RWPE2 (cell line): Measurements from ENCODE around the gene CPD.
"Not testable (repeated sequence)": the region's sequence is repeated elsewhere in the genome, so short reads cannot be mapped to it uniquely, and the experiment has no call there.

Experiments
- ATAC-seq: fragments of 200-7000 bp; cut with Tn5 transposase; 3 replicates; pipeline ENCODE4 v1.9.1; 2021; ENCODE audit warnings: low read depth
- DNase-seq: peaks from one replicate; pipeline ENCODE4 v3.0.0-alpha.2; 2020; ENCODE audit warnings: low spot score
- H3K27ac ChIP-seq: fragments of 450-650 bp; 2 replicates; pipeline ENCODE4 v1.5.1; 2017; ENCODE audit warnings: mild to moderate bottlenecking; ENCODE audit not compliant: poor library complexity, severe bottlenecking
- H3K27me3 ChIP-seq: fragments of 250-450 bp; sonication (Bioruptor Pico); 2 replicates; pipeline ENCODE4 v1.5.1; 2021; ENCODE audit warnings: mild to moderate bottlenecking, moderate library complexity; ENCODE audit not compliant: insufficient read depth, poor library complexity, severe bottlenecking
- H3K36me3 ChIP-seq: fragments of 250-450 bp; sonication (Bioruptor Pico); 2 replicates; pipeline ENCODE4 v1.5.1; 2020; ENCODE audit warnings: low read depth, mild to moderate bottlenecking, moderate library complexity
- H3K4me1 ChIP-seq: fragments of 250-450 bp; sonication (Bioruptor Pico); 2 replicates; pipeline ENCODE4 v1.5.1; 2021; ENCODE audit warnings: mild to moderate bottlenecking, moderate library complexity; ENCODE audit not compliant: insufficient read depth, poor library complexity, severe bottlenecking
- H3K4me3 ChIP-seq: fragments of 250-450 bp; sonication (Bioruptor Pico); 2 replicates; pipeline ENCODE4 v1.5.1; 2021; ENCODE audit warnings: mild to moderate bottlenecking, moderate library complexity; ENCODE audit not compliant: severe bottlenecking
- H3K9me3 ChIP-seq: fragments of 250-450 bp; sonication (Bioruptor Pico); 2 replicates; pipeline ENCODE4 v1.5.1; 2021; ENCODE audit warnings: mild to moderate bottlenecking, moderate library complexity; ENCODE audit not compliant: severe bottlenecking
- CTCF ChIP-seq: fragments of 450-650 bp; IDR thresholded peaks from one replicate; pipeline ENCODE4 v1.5.1; 2017; ENCODE audit warnings: mild to moderate bottlenecking, moderate library complexity; ENCODE audit not compliant: poor library complexity, severe bottlenecking

Gene CPD

GRCh38 chr17:30454635-30455034 lies 75.9 kb downstream of the CPD start:
- H3K36me3 ChIP-seq = peaks cover 40% of the 10 kb centered on the region
- no peak for DNase-seq
- H3K9me3 ChIP-seq = peaks cover 2% of the 10 kb centered on the region
- no peaks in the 10 kb centered on the region for H3K27me3 ChIP-seq
- no peak overlapping the region for H3K27ac ChIP-seq
- no peak overlapping the region for H3K4me3 ChIP-seq
- H3K4me1 ChIP-seq = no peaks in the 10 kb centered on the region
- no peak for ATAC-seq
- no peak for TF ChIP-seq CTCF

DNA sequence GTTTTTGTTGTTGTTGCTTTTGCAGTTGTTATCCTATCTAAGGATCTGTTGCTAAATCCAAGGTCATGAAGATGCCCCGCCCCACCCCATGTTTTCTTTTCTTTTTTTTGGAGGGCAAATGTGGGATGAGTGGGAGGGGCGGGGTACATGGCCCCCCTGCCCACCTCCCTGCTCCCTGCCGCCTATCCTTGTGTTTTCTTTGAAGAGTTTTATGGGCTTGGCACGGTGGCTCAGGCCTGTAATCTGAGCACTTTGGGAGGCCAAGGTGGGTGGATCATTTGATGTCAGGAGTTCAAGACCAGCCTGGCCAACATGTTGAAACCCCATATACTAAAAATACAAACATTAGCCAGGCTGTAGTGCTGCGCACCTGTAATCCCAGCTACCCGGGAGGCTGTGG lies 79.6 kb downstream of the CPD start:
- no peak for DNase-seq

DNA sequence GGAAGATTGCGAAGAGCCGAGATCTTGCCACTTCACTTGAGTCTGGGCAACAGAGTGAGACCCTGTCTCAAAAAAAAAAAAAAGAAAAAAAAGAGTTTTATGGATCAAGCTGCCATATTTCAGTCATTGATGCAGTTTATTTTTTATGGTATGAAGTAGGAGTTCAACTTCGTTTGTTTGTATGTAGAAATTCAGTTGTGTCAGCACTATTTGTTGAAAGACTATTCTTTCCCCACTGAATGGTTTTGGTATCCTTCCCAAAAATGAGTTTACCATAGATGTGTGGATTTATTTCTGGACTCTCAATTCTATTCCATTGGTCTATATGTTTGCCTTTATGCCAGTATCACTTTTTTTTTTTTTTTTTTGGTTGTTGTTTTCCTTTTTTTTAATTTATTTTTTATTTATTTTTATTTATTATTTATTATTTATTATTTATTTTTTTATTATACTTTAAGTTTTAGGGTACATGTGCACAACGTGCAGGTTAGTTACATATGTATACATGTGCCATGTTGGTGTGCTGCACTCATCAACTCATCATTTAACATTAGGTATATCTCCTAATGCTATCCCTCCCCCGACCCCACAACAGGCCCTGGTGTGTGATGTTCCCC lies 80.2 kb downstream of the CPD start:
- H3K4me1 ChIP-seq, H3K27ac ChIP-seq, H3K27me3 ChIP-seq, H3K9me3 ChIP-seq, H3K4me3 ChIP-seq, DNase-seq, ATAC-seq: not testable (repeated sequence)
- H3K36me3 ChIP-seq = peaks cover 26% of the 10 kb centered on the region

More for the DNA sequence above, 79.6 kb downstream of the CPD start:
- Histone ChIP-seq H3K27ac (no peak overlapping the region), H3K9me3 (peaks cover 2% of the 10 kb centered on the region), H3K36me3 (peaks cover 28% of the 10 kb centered on the region), H3K4me1 (no peaks in the 10 kb centered on the region), H3K27me3 (no peaks in the 10 kb centered on the region), H3K4me3 (no peak overlapping the region)
- no peak for ATAC-seq
- TF ChIP-seq CTCF = no peak

DNA sequence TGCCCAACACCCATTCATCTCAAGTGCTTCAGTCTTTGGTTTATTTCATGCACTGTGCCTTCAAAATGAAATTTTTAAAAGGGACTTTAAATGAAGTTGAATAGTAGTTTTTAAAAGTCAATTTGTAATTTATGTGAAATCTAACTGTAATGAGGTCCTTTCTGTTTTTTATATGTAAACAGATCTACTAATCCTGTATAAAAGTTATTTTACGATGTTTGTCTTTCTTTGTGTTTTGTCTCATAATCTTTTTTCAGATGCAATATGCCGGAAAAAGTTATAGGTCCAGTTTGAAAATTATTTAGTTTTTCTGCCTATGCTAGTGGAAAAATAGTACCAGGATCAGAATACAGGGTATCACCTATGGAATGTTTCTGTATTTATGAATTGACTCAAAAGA lies 89.7 kb downstream of the CPD start:
- Histone ChIP-seq H3K36me3 (peaks cover 6% of the 10 kb centered on the region), H3K27me3 (no peaks in the 10 kb centered on the region), H3K27ac (no peak overlapping the region), H3K4me3 (no peak overlapping the region), H3K4me1 (peaks cover 11% of the 10 kb centered on the region), H3K9me3 (no peaks in the 10 kb centered on the region)
- ATAC-seq (no peak), DNase-seq (no peak)
- TF ChIP-seq CTCF = no peak

- peaks cover 11% of the 10 kb centered on the region for H3K4me1 ChIP-seq
- no peak for TF ChIP-seq CTCF
- no peak for DNase-seq
Measured at GRCh38 chr17:30472238-30472890, 93.6 kb downstream of the CPD start.

More at GRCh38 chr17:30472238-30472890, 93.6 kb downstream of the CPD start:
- Histone ChIP-seq H3K36me3 (no peaks in the 10 kb centered on the region), H3K27me3 (no peaks in the 10 kb centered on the region), H3K9me3 (no peaks in the 10 kb centered on the region), H3K4me3 (peak overlapping the region; percentile 3), H3K27ac (no peak overlapping the region)
- peak; percentile 20; the same call in 1 of the 3 replicates for ATAC-seq
